ENCODE results near the gene MBTPS1.

DNA sequence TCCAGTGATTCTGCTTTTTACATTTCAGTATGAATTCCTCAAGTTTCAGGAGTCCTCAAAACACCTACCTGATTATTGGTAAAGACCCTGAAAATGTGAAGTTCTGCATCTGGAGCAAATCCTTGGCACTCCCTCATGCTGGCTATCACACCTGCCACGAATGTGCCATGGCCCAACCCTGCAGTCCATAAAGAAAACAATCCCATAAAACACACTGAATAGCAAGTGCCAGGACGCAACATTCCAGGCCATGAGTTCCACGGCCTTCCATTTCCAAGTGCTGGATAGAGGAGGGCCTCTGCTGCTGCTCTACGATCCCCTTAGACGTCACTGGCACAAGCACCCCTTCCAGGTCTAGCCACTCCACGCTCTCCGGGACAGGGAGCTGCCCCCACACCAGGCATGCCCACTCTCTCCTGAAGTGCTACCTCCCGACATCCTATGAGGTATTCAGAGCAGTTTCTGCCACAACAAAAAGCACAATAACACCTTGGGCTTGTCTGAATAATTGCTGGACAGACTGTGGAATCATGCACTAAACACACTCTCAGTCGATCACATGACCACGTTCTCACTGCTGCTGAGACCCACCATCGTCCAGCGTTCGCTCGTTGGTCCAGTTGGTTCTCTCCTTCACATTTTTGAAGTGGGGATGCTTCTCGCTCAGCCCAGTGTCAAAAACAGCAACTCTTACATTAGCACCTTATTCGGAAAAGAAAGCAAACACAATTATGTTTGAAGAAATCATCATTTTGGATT lies 23.4 kb downstream of the MBTPS1 start:
- TF ChIP-seq FOXM1 (IDR thresholded peaks at IDR 0.05; ENCODE audit: borderline replicate concordance) (no peak), BHLHE40 (IDR thresholded peaks at IDR 0.05; ENCODE audit: borderline replicate concordance) (no peak), ARNT (IDR thresholded peaks at IDR 0.05) (no peak)

Data from HEK293T (cell line).